GM23248 (cell line): ENCODE results near the gene CEL.

ENCODE experiments used
- EZH2 ChIP-seq: fragments of 200-600 bp; sonication (generic); IDR thresholded peaks from 2 replicates; pipeline ENCODE4 v1.6.1; 2018; ENCODE audit warnings: antibody characterized with exemption, mild to moderate bottlenecking; ENCODE audit not compliant: insufficient read depth, poor library complexity, severe bottlenecking
- EZH2phosphoT487 ChIP-seq: fragments of 200-600 bp; sonication (generic); IDR thresholded peaks from 2 replicates; pipeline ENCODE4 v1.6.1; 2018; ENCODE audit warnings: antibody characterized with exemption, moderate library complexity, mild to moderate bottlenecking, low read depth; ENCODE audit not compliant: insufficient read depth

GRCh38 chr9:133067813-133068212, 6.0 kb downstream of the CEL start:
- no peak for TF ChIP-seq EZH2
- TF ChIP-seq EZH2phosphoT487: no peak
